Activated naive CD8-positive, alpha-beta T cell treated with anti-CD3 and anti-CD28 coated beads, Interleukin-2, amount 50 U/mL, for 16 hours (primary cell): ENCODE data around the gene POLR3E.

ENCODE experiments used
- DNase-seq: peaks from one replicate; pipeline ENCODE4 v3.0.0-alpha.2; 2020; ENCODE audit warnings: low read depth, low spot score

Gene POLR3E, protein sequence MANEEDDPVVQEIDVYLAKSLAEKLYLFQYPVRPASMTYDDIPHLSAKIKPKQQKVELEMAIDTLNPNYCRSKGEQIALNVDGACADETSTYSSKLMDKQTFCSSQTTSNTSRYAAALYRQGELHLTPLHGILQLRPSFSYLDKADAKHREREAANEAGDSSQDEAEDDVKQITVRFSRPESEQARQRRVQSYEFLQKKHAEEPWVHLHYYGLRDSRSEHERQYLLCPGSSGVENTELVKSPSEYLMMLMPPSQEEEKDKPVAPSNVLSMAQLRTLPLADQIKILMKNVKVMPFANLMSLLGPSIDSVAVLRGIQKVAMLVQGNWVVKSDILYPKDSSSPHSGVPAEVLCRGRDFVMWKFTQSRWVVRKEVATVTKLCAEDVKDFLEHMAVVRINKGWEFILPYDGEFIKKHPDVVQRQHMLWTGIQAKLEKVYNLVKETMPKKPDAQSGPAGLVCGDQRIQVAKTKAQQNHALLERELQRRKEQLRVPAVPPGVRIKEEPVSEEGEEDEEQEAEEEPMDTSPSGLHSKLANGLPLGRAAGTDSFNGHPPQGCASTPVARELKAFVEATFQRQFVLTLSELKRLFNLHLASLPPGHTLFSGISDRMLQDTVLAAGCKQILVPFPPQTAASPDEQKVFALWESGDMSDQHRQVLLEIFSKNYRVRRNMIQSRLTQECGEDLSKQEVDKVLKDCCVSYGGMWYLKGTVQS

DNA sequence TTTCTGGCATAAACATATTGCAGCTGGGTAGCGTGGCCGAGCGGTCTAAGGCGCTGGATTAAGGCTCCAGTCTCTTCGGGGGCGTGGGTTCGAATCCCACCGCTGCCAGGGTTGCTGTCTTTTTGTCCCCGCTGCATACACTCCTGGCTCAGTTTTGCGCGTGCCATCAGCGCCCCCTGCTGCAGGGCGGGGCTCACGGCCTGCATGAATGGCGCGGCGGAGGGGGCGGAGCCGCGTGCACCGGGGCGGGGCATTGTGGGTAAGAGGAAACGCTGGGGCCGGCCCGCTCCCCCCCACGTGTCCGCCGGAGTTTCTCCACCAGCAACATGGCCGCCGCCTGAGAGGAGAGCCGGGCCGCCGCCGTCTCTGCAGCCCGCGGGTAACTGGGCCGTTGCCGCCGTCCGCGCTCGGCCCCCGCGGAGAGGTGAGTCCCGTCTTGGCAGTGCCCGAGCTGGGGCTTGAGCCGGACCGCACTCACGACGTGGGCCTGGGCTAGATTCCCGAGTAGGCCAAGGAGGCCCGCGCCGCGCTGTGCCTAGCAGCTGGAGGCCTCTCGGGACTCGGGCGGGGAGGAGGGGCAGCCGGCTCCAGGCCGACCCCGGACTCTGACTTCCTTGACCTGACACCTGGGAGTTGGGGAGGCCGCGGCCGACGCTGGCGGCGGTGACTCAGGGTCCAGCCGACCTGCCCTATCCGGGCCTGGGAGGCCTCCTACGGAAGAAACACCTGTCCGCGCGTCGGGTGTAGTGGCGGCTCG, at the start of gene POLR3E:
Gene POLR3E, plus strand, starts transcription at position 296 of the 757 bp plus-strand sequence. CDS start 5,560 bp downstream, outside the sequence.
- peak; percentile 99 for DNase-seq

DNA sequence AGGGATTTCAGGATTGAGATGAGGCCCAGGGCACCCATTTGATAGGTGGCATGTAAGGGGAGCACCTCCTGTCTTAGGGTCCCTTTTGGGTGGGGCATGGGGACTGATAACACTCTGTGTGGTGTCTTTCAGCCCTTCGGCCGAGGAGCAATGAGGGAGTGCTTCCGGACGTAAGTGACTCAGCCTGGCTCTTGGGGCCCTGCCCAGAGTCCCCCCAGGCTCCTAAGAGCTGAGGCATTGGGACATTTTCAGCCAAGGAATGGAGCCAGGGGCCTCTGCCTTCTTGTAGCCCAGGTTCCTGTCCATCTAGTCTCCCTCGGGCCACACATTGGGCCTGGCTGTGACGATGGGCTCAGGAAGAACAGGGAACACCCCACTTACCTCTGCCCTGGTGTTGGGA, 46.7 kb upstream of the POLR3E start:
- DNase-seq, result no peak

DNA sequence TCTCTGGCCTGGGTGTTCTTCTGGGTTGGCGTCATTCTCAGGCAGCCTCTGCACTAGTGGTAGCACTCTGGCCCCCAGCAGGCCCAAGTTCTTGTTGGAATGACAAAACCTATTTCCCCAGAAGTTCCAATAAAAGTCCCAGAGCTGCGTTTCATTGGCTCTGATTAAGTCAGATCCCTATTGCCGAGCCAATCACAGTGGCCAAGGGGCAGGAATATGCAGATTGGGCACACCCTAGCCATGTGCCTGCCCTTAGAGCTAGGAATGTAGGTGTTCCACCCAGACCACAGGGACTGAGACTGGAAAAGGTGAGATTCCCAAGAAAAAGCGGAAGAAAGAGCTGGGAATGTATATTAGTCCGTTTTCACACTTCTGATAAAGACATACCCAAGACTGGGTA, 44.9 kb upstream of the POLR3E start:
- no peak for DNase-seq

DNA sequence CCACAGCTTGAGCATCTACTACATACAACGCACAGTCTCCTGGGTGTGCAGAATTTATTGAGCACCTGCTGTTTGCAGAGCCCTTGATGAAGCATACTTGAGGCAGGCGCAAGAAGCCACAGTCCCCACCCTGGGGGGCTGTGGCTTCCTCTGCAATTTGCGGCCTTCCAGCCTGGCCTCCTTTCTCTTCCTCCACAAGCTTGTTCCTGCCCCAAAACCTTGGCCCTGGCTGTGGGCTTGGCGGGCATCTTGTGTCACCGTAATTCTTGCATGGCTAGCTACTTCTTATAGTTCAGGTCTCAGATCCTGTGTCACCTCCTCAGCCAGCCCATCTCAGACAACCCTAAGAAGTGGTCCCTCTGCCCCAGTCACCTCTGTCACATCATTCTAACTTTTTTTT, 43.9 kb upstream of the POLR3E start:
- DNase-seq, result no peak

DNA sequence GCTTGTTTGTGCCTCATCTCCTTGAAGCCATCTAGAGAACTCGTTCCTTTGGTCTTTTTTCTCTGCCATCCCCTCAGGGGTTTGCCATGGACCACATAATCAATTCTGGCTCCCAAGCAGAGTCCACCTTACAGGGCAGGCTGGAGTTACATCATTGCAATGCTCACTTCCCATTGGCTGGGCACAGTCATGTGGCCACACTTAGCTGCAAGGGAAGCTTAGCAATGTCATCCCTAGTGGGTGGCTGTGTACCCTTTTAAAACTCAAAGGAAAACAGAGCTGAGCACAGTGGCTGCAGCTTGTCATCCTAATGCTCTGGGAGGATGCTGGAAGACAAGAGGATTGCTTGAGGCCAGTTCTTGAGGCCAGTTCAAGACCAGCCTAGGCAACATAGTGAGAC, 41.9 kb upstream of the POLR3E start:
- DNase-seq, result no peak

DNA sequence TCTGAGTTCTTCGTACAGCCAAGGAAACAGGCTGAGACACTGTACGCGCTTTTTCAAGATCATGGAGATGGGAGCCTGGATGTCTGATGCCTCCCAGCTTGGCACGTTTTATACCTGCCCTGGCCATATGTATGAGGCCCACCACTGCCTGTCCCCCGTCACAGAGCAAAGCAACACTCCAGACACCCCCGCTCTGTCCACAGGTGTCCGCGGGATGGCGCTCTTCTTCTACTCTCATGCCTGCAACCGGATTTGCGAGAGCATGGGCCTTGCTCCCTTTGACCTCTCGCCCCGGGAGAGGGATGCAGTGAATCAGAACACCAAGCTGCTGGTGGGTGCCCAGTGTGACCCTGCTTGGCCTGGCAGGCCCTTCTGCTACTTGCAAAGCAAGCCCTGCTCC, 39.8 kb upstream of the POLR3E start:
- no peak for DNase-seq

DNA sequence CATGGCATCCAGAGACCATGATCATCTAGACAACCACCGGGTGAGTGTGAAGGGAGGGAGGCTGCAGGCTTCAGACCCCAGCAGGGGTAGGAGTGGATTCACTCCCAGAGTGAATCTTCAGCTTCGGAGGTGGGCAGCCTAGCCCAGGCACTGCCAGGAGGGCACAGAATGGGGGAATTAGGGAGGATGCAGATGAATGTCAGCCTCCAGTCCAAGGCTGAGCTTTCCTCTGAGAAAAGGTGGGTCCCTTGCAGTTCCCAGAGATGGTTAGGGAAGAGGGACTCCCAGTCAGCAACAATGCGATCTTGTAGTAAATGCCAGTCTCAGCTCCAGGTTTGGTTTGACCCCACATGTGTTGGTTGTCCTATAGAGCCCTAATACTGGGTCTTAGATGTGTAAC, 36.7 kb upstream of the POLR3E start:
- no peak for DNase-seq

DNA sequence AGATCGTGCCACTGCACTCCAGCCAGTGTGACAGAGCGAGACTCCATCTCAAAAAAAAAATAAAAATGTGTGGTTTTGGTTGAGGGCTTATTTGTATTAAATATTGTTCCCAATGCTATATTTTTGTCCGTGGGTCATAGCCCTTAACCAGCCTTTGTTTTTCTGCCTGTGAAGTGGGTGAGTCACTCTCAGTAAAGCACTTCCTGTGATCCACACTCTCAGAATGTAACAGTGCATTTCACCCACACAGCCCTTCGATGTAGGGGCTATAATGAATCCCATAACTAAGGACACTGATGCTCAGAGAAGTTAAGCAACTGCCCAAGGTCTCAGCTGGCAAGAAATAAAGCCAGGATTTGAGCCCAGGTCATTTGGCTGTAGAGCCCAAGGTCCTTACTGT, 34.7 kb upstream of the POLR3E start:
- no peak for DNase-seq

DNA sequence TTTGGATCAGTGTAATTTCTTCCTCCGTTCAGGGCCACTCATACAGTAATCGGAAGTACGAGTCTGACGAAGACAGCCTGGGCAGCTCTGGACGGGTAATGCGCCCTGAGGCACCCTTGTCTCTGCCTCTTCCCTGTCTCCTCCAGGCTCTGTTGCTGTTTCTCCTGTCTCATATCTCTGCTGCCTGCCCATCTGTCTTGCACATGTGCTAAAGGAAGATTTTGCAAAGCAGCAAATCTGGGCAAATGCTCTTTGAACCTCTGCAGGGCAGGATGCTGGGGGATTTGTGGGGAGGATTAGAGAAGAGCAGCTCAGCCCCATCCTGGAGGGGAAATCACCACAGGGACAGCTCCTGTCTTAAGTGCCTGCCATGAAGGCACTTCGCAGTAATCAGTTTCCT, 32.4 kb upstream of the POLR3E start:
- no peak for DNase-seq

DNA sequence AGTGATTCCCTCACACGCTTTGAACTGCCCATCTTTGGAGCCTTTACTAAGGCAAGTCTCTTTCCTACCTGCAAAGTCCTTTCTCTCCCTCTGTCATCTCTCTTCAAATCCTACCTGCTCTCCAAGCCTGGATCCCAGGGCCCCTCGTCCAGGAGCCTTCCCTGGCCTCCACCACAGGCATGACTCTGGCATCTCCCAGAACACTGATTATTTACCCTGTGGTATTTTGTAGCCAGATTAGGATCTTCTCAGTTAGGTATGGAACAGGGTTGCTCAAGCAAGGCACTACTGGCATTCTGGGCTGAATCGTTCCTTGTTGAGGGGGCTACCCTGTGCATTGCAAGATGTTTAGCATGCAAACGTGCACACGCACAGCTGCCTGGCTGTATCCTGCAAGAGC, 31.9 kb upstream of the POLR3E start:
- DNase-seq, result no peak

DNA sequence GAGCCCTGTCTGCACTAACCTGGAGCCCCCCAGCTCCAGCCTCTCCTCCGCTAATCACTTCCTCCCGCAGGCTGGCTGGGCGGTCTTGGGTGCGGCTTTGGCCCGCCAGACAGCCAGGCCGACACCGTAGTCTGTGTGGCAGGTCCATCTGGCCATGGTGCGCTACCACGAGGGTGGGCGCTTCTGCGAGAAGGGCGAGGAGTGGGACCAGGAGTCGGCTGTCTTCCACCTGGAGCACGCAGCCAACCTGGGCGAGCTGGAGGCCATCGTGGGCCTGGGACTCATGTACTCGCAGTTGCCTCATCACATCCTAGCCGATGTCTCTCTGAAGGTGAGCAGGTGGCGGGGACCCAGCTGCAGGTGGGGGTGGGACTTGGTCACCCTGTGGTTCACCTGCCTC, 30.7 kb upstream of the POLR3E start:
- DNase-seq, result no peak

DNA sequence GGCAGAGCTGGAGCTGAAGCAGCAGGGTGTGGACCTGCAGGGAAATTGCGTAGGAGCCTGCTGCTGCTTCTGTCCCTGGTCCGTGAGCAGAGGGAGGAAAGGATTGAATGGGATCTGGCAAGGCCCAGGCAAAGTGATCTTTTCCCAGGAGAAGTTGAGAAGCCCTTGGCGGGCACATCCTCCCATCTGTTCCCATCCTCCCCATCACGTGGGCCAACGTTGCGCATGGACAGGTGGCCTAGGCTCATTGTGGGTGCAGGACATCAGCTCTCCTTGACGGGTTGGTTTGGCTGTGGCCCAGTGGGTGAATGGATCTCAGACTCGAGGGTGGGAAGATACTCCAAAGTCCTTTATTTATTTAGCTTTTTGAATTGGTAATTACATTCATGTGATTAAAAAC, 29.4 kb upstream of the POLR3E start:
- DNase-seq, result no peak

DNA sequence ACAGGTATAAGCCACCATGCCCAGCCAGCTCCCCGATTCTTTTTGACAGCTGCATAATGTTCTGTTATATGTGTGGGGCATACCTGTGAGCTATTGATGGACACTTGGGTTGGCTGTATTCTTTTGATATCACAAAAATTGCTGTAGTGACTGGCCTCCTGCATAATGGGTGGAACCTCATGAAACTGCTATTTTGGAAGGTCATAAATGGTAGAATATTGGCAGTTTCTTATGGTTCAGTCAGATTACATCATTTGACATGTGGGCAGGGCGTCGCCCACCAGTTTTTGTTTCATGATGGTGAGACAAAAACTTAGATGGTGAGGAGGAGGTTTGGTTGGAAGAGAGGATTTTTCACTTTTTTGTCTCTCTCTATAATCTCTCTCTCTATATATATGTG, 26.7 kb upstream of the POLR3E start:
- no peak for DNase-seq

DNA sequence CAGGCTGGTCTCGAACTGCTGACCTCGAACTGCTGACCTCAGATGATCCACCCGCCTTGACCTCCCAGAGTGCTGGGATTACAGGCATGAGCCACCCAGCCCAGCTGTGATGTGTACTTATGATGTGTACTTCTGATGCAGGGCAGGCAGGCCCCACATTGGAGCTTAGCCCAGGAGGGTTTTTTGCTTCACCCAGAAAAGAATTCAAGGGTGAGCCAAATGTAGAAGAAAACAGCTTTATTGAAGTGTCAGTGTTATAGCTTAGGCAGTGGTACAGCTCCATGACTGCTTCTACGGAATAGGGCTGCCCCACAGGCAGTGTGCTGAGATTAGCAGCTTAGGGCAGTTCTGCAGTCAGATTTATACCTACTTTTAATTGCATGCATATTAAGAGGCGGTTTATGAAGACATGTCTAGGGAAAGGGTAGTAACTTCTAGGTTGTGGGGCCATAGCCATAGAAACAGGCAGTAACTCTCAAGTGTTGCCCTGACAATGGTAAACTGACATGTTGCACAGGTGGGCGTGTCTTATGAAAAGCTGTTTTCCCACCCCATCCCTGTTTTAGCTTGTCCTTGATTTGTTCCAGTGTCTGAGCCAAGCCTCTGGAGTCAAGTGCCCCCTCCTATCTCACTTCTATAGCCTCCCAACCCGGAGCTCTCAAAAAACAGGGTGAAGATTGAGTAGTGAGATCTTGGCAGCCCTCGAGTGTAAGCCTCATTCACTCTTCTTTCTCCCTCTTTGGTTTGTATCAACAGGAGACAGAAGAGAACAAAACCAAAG, 24.1 kb upstream of the POLR3E start:
- DNase-seq, result no peak

DNA sequence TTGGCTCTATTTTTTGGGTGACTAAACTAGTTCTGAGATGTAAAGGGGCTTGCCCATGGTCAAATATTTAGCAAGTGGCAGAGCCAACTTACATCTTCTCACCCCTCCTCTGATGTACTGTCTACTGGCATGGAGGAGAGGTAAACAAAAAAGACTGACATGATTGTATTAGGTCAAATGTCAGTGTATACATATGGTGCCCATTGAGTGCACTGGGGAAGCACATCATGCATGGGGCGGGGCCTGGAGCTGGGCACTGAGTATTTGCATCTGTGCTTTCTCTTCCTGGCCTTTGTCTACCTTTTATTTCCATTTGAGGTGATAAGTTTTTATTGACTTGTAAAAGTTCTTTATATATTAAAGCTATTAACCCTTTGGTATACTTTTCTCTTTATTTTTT, 22.3 kb upstream of the POLR3E start:
- no peak for DNase-seq

DNA sequence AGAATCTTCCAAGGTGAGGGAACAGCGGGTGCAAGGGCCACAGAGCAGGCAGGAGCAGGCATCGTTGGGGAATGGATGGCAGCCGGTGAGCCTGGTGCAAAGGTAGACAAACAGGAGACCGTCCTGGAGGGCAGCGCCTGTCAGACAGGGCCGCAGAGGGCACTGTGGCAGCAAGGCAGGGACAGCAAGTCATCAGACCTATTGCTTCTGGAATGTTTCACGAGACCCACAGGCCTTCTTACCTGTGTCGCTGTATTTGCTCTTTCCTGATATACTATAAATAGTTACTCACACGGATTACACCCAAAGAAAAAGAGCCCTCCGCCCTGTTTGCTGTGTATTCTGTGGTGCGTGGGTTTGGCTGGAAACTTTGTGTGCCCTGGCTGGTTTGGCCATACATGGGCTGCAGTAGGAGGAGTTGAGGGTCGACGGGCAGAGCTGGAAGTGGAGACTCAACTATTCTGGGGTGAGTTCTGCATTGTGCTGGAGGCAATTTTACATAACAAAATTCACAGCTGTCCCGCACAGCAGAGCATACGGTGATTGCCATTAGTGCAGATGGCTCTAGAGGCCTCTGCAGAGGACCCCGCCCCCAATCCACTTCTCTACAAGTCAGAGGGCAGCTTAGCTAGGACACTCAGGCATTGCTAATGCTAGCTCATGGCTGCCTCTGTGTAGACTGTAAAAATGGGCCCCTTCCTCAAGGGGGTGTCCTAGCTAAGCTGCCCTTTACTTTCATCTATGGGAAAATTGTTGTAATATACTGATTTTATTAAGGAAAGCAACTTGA, 18.6 kb upstream of the POLR3E start:
- DNase-seq, result no peak

DNA sequence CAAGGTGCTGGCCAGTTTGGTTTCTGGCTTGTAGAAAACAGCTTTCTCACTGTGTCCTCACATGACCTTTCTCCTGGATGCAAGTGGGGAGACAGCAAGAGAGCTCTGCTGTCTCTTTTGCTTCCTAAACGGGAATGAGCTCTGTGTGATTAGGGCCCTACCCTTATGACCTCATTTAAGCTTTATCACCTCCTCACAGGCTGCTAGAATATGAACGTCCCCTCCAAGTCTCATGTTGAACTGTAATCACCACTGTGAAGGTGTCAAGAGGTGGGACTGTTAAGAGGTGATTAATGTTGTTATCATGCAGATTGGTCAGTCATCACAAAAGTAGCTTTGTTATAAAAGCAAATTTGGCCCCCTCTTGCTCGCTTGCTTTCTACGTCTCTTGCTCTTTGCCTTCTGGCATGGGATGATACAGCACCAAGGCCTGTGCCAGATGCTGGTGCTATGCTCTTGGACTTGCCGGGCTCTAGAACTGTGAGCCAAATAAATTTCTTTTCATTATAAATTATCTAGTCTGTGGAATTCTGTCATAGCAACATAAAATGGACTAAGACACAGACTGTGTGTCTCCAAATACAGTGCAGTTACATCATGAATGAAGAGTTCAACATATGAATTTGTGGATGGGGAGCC, 14.8 kb upstream of the POLR3E start:
- no peak for DNase-seq

DNA sequence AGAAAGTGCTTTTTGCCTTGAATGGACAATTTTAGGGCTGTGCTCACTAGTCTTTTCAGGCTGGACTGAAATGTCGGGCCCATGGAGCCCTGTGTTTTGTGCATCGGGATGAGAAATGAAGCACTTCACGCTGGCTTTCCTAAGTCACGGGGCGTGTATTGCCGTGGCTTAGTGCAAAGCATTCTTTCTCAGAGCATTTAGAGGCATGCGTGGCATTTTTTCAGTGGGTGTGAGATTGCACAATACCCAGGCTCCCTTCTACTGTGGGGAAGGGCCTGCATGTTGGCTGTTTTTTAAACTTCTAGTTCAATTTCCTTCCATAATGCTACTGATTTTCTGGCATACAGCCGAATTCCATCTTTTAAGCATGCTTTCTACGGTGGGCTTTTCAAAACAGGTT, 12.6 kb upstream of the POLR3E start:
- DNase-seq, result no peak

DNA sequence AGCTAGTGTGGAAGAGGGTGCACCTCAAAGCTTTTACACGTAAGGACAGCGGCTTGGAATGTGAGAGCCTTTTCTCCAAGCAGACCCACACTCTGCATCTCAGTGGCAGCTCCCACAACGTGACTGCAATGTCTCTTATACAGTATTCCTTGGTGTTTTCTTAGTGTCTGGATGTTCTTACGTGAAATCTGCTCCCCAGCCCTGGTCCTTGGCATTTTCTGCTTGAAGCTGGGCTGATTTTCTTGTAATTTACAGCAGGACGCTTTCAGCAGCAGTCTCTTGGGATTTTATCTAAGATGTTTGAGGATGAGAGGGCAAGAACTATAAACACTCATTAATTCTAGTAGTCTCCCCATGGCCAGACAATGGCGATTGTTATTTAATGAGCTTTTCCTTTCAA, 12.1 kb upstream of the POLR3E start:
- DNase-seq, result no peak

DNA sequence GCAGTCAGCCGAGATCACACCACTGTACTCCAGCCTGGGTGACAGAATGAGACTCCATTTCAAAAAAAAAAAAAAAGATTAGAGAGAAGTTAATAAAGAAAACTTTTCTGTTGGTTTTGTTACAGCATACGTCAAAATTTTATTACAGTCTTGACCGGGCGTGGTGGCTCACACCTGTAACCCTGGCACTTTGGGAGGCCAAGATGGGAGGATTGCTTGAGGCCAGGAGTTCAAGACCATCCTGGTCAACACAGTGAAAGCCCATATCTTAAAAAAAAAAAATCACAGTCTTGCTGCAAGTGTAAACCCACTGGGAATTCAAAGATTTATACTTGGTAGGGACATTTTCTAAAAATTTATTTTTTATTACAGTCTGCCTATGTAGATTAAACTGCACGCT, 6.2 kb upstream of the POLR3E start:
- DNase-seq, result no peak
